BE2C (cell line): Measurements from ENCODE around the gene CCDC92B.
"Not testable (repeated sequence)": the region's sequence is repeated elsewhere in the genome, so short reads cannot be mapped to it uniquely, and the experiment has no call there.

ENCODE experiments used
- DNase-seq: peaks from one replicate; pipeline ENCODE4 v3.0.0-alpha.2; 2020
- H3K27me3 ChIP-seq: fragments of 250-450 bp; sonication (Bioruptor Pico); 2 replicates; pipeline ENCODE4 v1.5.1; 2020; ENCODE audit warnings: mild to moderate bottlenecking
- H3K36me3 ChIP-seq: fragments of 250-450 bp; sonication (Bioruptor Pico); 2 replicates; pipeline ENCODE4 v1.5.1; 2020; ENCODE audit warnings: mild to moderate bottlenecking
- H3K4me1 ChIP-seq: fragments of 250-450 bp; sonication (Bioruptor Pico); 2 replicates; pipeline ENCODE4 v1.5.1; 2020
- H3K4me3 ChIP-seq: 2 replicates; pipeline ENCODE4 v1.5.1; 2011; ENCODE audit warnings: low read depth, low read length
- H3K9me3 ChIP-seq: fragments of 250-450 bp; sonication (Bioruptor Pico); 2 replicates; pipeline ENCODE4 v1.5.1; 2020
- TF ChIP-seq, protein P1 (sequence below): IDR thresholded peaks from 2 replicates; pipeline ENCODE4 v1.5.1; 2012; ENCODE audit warnings: mild to moderate bottlenecking, low read depth, low read length

Gene CCDC92B

DNA sequence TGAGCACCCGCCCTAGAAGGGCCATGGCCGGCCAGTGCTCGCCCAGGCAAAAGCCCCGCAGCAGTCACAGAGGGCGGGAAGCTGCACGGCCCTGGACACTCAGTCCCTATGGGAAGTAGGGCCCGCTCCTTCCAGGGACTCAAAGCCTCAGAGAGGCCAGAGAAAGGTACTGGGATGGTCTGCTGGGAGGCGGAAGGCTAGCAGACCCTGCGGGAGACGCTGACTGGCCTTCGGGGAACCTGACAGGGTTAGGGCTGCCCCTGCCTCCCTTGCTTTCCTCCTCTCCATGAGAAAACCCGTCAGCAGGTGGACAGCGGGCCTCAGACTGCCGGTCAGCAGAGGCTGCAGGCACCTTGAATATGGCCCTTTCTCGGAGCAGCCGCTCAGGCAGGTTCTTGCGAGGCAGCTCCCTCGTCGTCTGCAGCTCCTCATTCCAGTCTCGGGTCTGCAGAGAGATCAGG, 49.4 kb downstream of the CCDC92B start:
- Histone ChIP-seq H3K9me3 (no peaks in the 10 kb centered on the region), H3K4me1 (no peaks in the 10 kb centered on the region), H3K36me3 (peaks cover 48% of the 10 kb centered on the region), H3K27me3 (no peaks in the 10 kb centered on the region), H3K4me3 (no peak overlapping the region)
- no peak for DNase-seq
- TF ChIP-seq, protein P1, sequence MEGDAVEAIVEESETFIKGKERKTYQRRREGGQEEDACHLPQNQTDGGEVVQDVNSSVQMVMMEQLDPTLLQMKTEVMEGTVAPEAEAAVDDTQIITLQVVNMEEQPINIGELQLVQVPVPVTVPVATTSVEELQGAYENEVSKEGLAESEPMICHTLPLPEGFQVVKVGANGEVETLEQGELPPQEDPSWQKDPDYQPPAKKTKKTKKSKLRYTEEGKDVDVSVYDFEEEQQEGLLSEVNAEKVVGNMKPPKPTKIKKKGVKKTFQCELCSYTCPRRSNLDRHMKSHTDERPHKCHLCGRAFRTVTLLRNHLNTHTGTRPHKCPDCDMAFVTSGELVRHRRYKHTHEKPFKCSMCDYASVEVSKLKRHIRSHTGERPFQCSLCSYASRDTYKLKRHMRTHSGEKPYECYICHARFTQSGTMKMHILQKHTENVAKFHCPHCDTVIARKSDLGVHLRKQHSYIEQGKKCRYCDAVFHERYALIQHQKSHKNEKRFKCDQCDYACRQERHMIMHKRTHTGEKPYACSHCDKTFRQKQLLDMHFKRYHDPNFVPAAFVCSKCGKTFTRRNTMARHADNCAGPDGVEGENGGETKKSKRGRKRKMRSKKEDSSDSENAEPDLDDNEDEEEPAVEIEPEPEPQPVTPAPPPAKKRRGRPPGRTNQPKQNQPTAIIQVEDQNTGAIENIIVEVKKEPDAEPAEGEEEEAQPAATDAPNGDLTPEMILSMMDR: no peak

DNA sequence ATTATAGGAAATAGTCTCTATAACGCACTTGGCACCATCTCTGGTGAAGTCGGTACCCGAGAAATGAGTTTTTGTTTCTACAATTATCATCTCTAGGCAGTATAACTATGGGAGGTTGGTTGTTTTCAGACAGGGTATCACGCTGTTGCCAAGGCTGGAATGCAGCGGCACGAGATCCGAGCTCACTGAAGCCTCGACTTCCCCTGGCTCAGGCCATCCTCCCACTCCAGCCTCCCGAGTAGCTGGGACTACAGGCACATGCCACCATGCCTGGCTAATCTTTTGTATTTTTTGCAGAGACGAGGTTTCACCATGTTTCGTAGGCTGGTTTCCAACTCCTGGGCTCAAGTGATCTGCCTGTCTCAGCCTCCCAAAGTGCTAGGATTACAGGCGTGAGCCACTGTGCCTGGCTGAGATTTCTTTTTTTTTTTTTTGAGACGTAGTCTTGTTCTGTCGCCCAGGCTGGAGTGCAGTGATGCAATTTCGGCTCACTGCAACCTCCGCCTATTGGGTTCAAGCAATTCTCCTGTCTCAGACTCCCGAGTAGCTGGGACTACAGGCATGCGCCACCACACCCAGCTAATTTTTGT, 50.1 kb downstream of the CCDC92B start:
- not testable (repeated sequence) for H3K27me3 ChIP-seq, DNase-seq, H3K9me3 ChIP-seq, H3K4me3 ChIP-seq, H3K4me1 ChIP-seq
- peaks cover 45% of the 10 kb centered on the region for H3K36me3 ChIP-seq

DNA sequence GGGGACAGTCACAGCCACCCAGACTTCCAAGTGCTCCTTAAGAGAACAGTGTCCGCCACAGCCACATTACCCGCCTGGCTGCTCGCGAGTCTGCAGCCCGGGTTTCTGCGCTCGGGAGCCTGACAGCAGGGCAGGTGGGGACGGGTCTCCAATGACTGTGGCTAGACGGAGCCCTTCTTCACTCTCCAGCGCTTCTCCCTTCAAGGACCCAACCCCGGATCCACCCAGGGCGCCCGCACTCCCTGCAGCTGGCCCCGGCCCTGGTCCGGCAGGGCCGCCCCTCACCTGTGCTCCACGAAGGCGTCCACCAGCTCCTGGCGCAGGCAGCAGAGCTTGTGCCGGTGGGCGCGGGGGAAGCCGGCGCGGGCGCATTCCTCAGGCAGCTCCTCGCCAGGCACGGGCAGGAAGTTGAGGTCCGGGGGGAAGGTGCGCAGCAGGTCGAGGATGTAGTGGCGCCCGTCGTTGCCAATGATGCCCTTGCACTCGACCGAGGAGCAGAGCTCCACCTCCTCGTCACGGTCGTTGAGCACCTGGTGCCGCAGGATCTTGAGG, 51.8 kb downstream of the CCDC92B start:
- H3K36me3 ChIP-seq: peaks cover 42% of the 10 kb centered on the region
- TF ChIP-seq, protein P1: no peak
- H3K9me3 ChIP-seq: no peaks in the 10 kb centered on the region
- H3K4me1 ChIP-seq: no peaks in the 10 kb centered on the region
- DNase-seq: no peak
- H3K4me3 ChIP-seq: no peak overlapping the region
- H3K27me3 ChIP-seq: no peaks in the 10 kb centered on the region

DNA sequence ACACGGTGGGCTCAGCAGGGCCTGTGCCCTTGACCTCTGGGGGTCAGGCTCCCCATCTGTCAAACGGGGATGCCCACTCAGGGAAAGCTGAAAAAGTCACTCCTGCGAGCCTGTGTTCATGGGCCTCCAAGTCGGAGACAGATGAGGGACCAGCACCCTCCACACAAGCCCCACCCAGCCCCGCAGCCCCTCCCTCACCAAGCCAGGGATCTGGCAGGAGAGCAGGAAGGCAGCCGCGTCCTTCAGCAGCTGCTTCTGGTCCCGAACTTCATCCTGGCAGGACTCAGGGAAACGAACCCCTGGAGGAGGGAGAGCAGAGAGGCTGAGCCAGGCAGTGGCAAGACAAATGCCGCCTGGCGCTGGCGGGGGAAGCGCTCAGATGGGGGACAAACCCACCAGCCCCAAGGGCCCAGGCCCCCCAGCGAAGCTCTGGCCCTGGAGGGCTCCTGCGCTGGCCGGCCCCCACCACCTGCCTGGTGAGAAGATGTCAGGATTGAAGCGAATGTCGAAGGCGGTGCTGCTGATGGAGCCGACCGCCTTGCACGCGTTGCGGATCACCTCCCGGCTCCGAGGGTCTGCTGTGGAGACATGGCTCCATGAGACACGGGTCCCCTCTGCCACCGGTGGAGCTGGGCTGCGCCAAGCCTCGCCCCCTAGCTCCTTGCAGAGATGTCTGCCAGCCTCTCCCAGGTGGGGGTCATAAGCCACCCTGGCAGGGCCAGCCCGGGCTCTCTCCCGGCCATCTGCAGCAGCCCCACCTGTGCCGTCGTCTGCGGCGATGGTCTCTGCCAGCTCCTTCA, 53.3 kb downstream of the CCDC92B start:
- no peak for DNase-seq
- H3K36me3 ChIP-seq: peaks cover 39% of the 10 kb centered on the region
- H3K27me3 ChIP-seq: no peaks in the 10 kb centered on the region
- H3K4me1 ChIP-seq: no peaks in the 10 kb centered on the region
- TF ChIP-seq, protein P1: no peak
- H3K9me3 ChIP-seq: no peaks in the 10 kb centered on the region
- H3K4me3 ChIP-seq: no peak overlapping the region

DNA sequence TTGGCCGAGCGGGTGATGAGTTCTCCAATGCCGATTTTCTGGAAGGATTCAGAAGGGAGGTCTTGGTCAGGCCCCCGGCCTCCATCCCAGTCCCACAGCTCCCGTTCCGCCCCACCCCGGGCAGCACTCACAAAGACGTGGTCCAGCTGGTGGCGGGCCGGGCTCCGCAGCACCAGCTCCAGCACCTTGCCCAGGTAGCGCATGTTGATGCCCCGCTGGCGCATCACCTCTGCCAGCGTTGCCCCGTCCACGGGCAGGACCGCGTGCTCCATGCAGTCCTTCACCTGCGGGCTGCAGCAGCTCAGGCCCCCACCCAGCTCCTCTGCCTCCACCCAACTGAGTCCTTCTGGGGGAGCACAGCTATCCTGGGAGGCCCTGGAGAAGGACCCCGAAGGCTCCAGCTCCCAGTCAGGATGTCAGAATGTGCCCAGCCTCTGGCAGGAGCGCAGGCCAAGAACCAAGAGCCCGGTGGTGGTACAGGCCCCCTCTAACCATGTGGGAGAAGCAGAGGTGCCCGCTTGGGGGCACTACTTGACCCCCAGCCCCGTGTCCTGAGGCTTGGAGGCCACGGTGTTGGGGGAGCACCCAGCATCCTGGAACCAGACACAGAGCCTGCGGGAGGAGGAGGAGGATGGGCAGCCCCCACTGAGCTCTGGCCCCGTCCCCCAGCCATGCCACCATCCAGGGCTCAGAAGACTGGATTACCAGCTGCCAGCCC, 54.0 kb downstream of the CCDC92B start:
- TF ChIP-seq, protein P1: no peak
- Histone ChIP-seq H3K4me1 (no peaks in the 10 kb centered on the region), H3K27me3 (no peaks in the 10 kb centered on the region), H3K4me3 (no peak overlapping the region), H3K9me3 (no peaks in the 10 kb centered on the region), H3K36me3 (peaks cover 39% of the 10 kb centered on the region)
- DNase-seq: no peak

DNA sequence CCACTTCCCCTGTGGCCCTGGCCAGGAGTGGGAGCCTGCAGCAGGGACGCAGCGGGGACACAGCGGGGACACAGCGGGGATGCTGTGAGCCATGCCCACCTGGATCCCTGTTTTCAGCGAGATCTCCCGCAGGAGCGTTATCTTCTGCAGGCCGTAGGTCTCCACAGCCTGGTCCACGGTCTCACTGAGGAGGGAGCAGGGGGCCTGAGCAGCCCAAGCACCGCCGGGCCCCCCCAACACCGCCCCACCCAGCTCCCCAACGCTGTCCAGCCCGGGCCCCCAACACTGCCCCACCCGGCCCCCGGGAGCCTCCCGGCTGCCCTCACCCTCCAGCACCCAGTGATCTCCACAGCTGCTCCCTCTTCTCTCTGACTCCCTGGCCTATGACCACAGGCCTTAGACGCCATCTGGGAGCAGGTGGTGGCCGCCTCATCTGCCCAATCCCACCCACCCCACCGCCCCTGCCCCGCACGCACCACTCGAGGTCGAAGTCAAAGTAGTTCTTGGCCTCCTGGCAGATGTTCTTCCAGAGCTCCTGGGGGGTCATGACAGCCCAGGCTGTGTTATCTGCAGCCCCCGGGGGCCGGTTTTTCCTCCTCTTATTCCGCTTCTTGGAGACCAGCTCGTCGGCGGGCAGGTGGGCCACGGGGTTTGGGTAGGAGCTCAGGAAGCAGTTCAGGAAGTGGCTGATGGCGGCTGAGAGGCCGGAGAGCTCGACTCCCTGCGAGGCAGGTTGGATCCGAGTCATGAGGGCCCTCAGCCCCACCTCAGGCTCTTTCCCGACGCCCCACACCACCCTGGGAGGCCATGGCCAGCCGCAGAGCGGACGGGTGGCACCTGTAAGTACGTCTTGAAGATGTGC, 54.8 kb downstream of the CCDC92B start:
- Histone ChIP-seq H3K9me3 (no peaks in the 10 kb centered on the region), H3K36me3 (peaks cover 35% of the 10 kb centered on the region), H3K4me1 (no peaks in the 10 kb centered on the region), H3K4me3 (no peak overlapping the region), H3K27me3 (no peaks in the 10 kb centered on the region)
- TF ChIP-seq, protein P1: no peak
- DNase-seq: no peak
